Psoas muscle (tissue), 8 donors: ENCODE measurements around the gene RPS6KC1. TPM values are rescaled to one million over a fixed set of nuclear protein-coding genes. Genes with fewer than 3 reads are reported as not detected.
"Not testable (repeated sequence)": the region's sequence is repeated elsewhere in the genome, so short reads cannot be mapped to it uniquely, and the experiment has no call there.

ENCODE experiments used
- ATAC-seq, 4 donors: fragments of 200-7000 bp; cut with Tn5 transposase; one replicate each; pipeline ENCODE4 v1.9.1; 2020; ENCODE audit warnings: moderate library complexity in 3 of 4, mild to moderate bottlenecking in 2 of 4
- DNase-seq, 2 donors: peaks; one replicate each; pipeline ENCODE4 v3.0.0-alpha.2; 2020
- H3K27ac ChIP-seq: fragments of 200-600 bp; one replicate; pipeline ENCODE4 v1.8.0; 2022
- H3K27me3 ChIP-seq, 3 donors: fragments of 200-600 bp in 1 of 3; one replicate each; pipeline versions ENCODE4 v1.6.1 to v1.8.0; 2013 to 2022; ENCODE audit warnings: low read length in 2 of 3, mild to moderate bottlenecking in 2 of 3, moderate library complexity in 1 of 3; ENCODE audit not compliant: insufficient read depth in 3 of 3
- H3K36me3 ChIP-seq, 2 donors: fragments of 200-600 bp in 1 of 2; one replicate each; pipeline versions ENCODE4 v1.6.1 to v1.8.0; 2013 to 2022; ENCODE audit warnings: low read depth in 1 of 2, mild to moderate bottlenecking in 1 of 2, moderate library complexity in 1 of 2; ENCODE audit not compliant: insufficient read depth in 1 of 2
- H3K4me1 ChIP-seq: fragments of 200-600 bp; one replicate; pipeline ENCODE4 v1.8.0; 2022
- H3K4me3 ChIP-seq: fragments of 200-600 bp; one replicate; pipeline ENCODE4 v1.8.0; 2022; ENCODE audit warnings: mild to moderate bottlenecking
- H3K9me3 ChIP-seq: fragments of 200-600 bp; one replicate; pipeline ENCODE4 v1.8.0; 2022
- WGBS, 3 donors: extraction: QIAGEN DNeasy Blood & Tissue Kit; methylation state at CpG; one replicate each; pipeline versions ENCODE4 v1.1.6 to v1.1.7; 2013; 5-methylcytosine and 5-hydroxymethylcytosine counted together
- intact Hi-C, 2 donors: fragments of 100-400 bp; cut with DNase I; formaldehyde crosslinking; loops; one replicate each; pipeline versions ENCODE4 v1.11.0 to v1.14.2; 2022
- polyA plus RNA-seq, 3 donors: library from polyadenylated mRNA; stranded (reverse); fragments of 200-250 nt; gene quantifications; one replicate each; pipeline ENCODE4 v1.2.3, GENCODE V29; 2013
- total RNA-seq, 4 donors: library from RNA; stranded (reverse); fragmentation: NEBNext Ultra II Directional in 2 of 4; extraction: Animal tissue kit (Norgen Biotek cat#: 25700) in 2 of 4; gene quantifications; one replicate each; pipeline versions ENCODE4 v1.2.1 to v1.2.4, GENCODE V29; 2021 to 2023
- TF ChIP-seq, protein P1 (sequence below): fragments of 200-600 bp; IDR thresholded peaks from one replicate; pipeline ENCODE4 v1.8.0; 2022; ENCODE audit warnings: antibody characterized with exemption
- donor health status: healthy with polysubstance abuse.
- donor health status: DM: no; HTN: no; CAD: no; lungs with moderate emphysema.
- donor health status: Bipolar disorder and iron deficiency.
- donor health status: healthy.
- donor health status: DM: yes; HTN: yes; CAD: no.
- donor health status: DM: no; HTN: no; CAD: no.
- donor health status: DM: no; HTN: no; CAD: no.
- donor health status: DM: yes; HTN: yes; CAD: no.

The RPS6KC1 gene
- total and polyA plus RNA-seq, 7 donors = 8.0 to 19.8 (median 14.0) TPM

DNA sequence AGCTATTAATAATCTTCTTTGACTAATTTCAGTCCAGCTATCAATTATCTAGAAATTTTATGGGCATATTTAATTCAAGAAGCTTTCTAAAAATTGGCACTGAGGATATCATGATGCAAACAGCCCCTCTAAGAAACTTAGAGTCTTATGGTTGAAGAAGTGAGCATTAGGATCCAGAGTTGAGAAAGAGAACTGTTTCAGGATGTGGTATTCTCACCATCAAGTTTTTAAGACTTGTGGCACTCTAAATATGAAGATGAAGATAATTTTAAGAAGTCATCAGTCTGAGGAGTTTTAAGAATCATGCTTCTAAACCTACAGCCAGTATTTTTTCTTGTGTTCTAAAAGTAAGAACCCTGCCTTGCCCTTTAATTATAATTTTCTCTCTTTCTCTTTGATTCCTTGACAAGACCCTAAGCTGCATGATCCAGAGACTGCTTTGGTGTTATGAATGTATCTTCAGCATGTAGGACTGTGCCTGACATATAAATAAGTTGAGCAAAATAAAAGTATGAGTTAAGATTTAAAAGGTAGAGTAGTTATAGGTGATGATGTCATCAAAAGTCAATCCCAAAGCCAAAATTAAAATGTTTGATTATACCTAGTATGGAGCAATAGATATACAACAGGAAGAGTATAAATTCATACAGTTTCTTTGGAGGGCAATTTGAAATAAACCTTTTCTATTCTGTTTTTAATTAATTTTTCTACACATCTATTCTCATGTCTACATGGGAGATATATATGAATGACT, 39.1 kb downstream of the RPS6KC1 start:
- intact Hi-C loops = no loop called here
- Histone ChIP-seq H3K9me3 (no peaks in the 10 kb centered on the region), H3K4me1 (no peaks in the 10 kb centered on the region), H3K27ac (no peak overlapping the region), H3K36me3 (peaks cover under 1 to 33% of the 10 kb centered on the region in 2 donors), H3K4me3 (no peak overlapping the region), H3K27me3 (no peaks in the 10 kb centered on the region)
- DNase-seq (no peak), ATAC-seq (no peak)
- TF ChIP-seq, protein P1, sequence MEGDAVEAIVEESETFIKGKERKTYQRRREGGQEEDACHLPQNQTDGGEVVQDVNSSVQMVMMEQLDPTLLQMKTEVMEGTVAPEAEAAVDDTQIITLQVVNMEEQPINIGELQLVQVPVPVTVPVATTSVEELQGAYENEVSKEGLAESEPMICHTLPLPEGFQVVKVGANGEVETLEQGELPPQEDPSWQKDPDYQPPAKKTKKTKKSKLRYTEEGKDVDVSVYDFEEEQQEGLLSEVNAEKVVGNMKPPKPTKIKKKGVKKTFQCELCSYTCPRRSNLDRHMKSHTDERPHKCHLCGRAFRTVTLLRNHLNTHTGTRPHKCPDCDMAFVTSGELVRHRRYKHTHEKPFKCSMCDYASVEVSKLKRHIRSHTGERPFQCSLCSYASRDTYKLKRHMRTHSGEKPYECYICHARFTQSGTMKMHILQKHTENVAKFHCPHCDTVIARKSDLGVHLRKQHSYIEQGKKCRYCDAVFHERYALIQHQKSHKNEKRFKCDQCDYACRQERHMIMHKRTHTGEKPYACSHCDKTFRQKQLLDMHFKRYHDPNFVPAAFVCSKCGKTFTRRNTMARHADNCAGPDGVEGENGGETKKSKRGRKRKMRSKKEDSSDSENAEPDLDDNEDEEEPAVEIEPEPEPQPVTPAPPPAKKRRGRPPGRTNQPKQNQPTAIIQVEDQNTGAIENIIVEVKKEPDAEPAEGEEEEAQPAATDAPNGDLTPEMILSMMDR = no peak

DNA sequence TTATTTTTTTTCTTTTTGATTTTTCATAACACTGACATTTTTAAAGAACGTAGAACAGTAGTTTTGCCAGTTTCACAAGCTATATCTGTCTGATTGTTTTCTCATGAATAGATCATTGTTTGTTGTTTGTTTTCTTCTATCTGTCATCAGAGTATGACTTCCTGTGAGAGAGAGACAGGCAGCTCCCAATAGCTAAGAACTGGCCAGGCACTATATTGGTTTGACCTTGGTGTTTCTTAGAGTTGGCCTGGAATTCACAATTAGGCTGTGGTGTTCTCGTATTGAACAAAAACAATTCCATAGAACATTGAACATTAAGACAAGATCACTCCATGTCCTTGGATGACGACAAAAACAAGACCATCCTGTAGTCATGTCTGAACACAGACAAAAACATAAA, 43.4 kb downstream of the RPS6KC1 start:
- ATAC-seq (no peak), DNase-seq (no peak)
- H3K4me3 ChIP-seq = no peak overlapping the region
- no peaks in the 10 kb centered on the region for H3K4me1 ChIP-seq
- intact Hi-C loops = no loop called here
- H3K27me3 ChIP-seq = no peaks in the 10 kb centered on the region
- peaks cover 0 to 13% of the 10 kb centered on the region in 2 donors for H3K36me3 ChIP-seq
- 83 to 94% (median 84%) methylated on average over 3 of the region's 3 CpGs for WGBS, 3 donors
- no peak overlapping the region for H3K27ac ChIP-seq
- TF ChIP-seq, protein P1 = no peak
- H3K9me3 ChIP-seq = no peaks in the 10 kb centered on the region

DNA sequence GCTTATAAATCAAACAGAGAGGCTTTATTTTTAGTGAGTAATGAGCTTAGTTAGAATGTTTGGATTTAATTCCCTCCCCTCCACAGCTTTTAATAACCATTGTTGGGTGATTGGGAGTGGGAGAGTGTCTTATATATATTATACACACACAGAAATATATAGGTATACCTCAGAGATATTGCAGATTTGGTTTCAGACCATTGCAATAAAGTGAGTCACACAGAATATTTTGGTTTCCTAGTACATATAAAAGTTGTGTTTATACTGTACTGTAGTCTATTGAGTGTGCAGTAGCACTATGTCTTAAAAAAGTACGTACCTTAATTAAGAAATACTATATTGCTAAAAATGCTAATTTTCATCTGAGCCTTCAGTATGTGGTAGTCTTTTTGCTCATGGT, 44.4 kb downstream of the RPS6KC1 start:
- DNase-seq = no peak
- Histone ChIP-seq H3K27me3 (no peaks in the 10 kb centered on the region), H3K9me3 (no peaks in the 10 kb centered on the region), H3K4me3 (no peak overlapping the region), H3K27ac (no peak overlapping the region), H3K4me1 (no peaks in the 10 kb centered on the region), H3K36me3 (peaks cover 0 to 13% of the 10 kb centered on the region in 2 donors)
- intact Hi-C loops = no loop called here
- TF ChIP-seq, protein P1 = no peak
- WGBS, 3 donors = 97 to 100% (median 98%) methylated on average over 1 of the region's 1 CpG
- no peak for ATAC-seq

DNA sequence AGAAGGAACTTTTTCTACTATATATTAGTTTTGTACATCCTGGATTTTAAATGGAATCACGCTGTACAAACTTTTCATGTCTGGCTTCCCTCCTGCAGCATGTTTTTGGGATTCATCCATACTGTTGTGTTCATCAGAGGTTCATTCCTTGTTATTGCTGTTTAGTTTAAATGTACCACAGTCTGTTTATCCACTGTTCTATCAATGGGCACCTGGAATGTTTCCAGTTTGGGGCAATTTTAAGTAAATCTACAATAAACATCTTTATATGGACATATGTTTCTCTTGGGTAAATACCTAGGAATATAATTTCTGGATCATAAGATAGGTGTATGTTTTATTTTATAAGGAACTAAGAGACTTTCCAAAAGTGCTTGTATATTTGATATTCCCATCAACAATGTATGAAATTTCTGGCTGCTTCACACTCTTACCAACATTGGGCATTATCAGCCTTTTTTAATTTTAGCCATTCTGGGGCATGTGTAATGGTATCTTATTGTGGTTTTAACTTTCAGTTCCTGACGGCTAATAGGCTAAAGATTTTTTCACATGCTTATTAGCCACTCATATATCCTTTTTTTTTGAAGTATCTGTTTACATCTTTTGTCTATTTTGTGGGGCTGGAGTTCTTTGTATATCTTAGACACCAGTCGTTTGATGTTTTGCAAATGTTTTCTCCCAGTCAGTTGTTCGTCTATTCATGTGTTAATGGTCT, 48.8 kb downstream of the RPS6KC1 start:
- H3K4me3 ChIP-seq = no peak overlapping the region
- ATAC-seq (no peak), DNase-seq (no peak)
- peaks cover 0 to 8% of the 10 kb centered on the region in 2 donors for H3K36me3 ChIP-seq
- no peaks in the 10 kb centered on the region for H3K9me3 ChIP-seq
- 71 to 78% (median 73%) methylated on average over 4 of the region's 4 CpGs for WGBS, 3 donors
- H3K27me3 ChIP-seq = no peaks in the 10 kb centered on the region
- TF ChIP-seq, protein P1 = no peak
- H3K4me1 ChIP-seq = no peaks in the 10 kb centered on the region
- intact Hi-C loops = no loop called here
- H3K27ac ChIP-seq = no peak overlapping the region

DNA sequence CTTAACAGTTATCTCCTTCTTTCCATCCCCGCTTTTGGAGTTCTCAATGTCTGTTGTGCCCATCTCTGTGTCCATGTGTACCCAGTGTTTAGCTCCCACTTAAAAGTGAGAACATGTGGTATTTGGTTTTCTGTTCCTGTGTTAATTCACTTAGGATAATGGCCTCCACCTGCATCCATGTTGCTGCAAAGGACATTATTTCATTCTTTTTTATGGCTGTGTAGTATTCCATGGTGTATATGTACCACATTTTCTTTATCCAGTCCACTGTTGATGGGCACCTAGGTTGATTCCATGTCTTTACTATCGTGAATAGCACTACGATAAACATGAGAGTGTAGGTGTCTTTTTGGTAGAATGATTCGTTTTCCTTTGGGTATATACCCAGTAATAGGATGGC, 49.5 kb downstream of the RPS6KC1 start:
- H3K36me3 ChIP-seq, H3K4me1 ChIP-seq, H3K9me3 ChIP-seq, H3K4me3 ChIP-seq, ATAC-seq, intact Hi-C loops, H3K27me3 ChIP-seq, DNase-seq, H3K27ac ChIP-seq: not testable (repeated sequence)
- WGBS, 3 donors = 98 to 100% (median 98%) methylated on average over 4 of the region's 4 CpGs
